CD4-positive, alpha-beta memory T cell (primary cell): Measurements from ENCODE around the gene RABGAP1L. TPM values are rescaled to one million over a fixed set of nuclear protein-coding genes. Genes with fewer than 3 reads are reported as not detected.
A peak's percentile ranks its signal among the peaks of the same experiment; 100 is the strongest.
"Not testable (repeated sequence)": the region's sequence is repeated elsewhere in the genome, so short reads cannot be mapped to it uniquely, and the experiment has no call there.

Experiments used
- CTCF ChIA-PET: fragments of 350-600 bp; sonication (Branson Sonifier 250); formaldehyde crosslinking; loops from one replicate; lab custom pipeline; 2021; ENCODE audit warnings: inconsistent platforms; ENCODE audit not compliant: partially characterized antibody; lab: Charles Lee
- POLR2A ChIA-PET: fragments of 350-600 bp; sonication (Branson Sonifier 250); formaldehyde crosslinking; loops from one replicate; lab custom pipeline; 2021; ENCODE audit not compliant: partially characterized antibody; lab: Charles Lee
- DNase-seq, 5 donors: peaks; one replicate each; pipeline versions ENCODE4 v3.0.0 to v3.0.0-alpha.2; 2020 to 2022; ENCODE audit warnings: mixed read lengths in 1 of 5
- H3K27ac ChIP-seq: one replicate; pipeline ENCODE4 v1.7.0; 2013; ENCODE audit warnings: low read depth, low read length
- H3K27me3 ChIP-seq: 2 replicates; pipeline ENCODE4 v1.7.0; 2013; ENCODE audit warnings: mild to moderate bottlenecking, low read length, moderate library complexity; ENCODE audit not compliant: insufficient read depth
- H3K36me3 ChIP-seq: 2 replicates; pipeline ENCODE4 v1.7.0; 2013; ENCODE audit warnings: mild to moderate bottlenecking, low read length, moderate library complexity; ENCODE audit not compliant: insufficient read depth
- H3K4me1 ChIP-seq: 2 replicates; pipeline ENCODE4 v1.7.0; 2013; ENCODE audit warnings: mild to moderate bottlenecking, low read length, moderate library complexity; ENCODE audit not compliant: insufficient read depth
- H3K4me3 ChIP-seq, 2 donors: one replicate each; pipeline ENCODE4 v1.7.0; 2013; ENCODE audit warnings: low read length in 2 of 2, mild to moderate bottlenecking in 1 of 2
- H3K9me3 ChIP-seq, 2 donors: one replicate each; pipeline ENCODE4 v1.7.0; 2013; ENCODE audit warnings: low read length in 2 of 2, control low read depth in 1 of 2; ENCODE audit not compliant: control insufficient read depth in 1 of 2
- H3K27ac Mint-ChIP-seq, 7 donors: one replicate each; pipeline ENCODE4 v1.8.0; 2020 to 2021; ENCODE audit warnings: mixed read lengths in 7 of 7, mild to moderate bottlenecking in 6 of 7, inconsistent platforms in 3 of 7, moderate library complexity in 3 of 7
- H3K27me3 Mint-ChIP-seq, 2 donors: one replicate each; pipeline ENCODE4 v1.8.0; 2020 to 2021; ENCODE audit warnings: mixed read lengths in 2 of 2
- H3K36me3 Mint-ChIP-seq, 2 donors: one replicate each; pipeline ENCODE4 v1.8.0; 2020 to 2021; ENCODE audit warnings: mixed read lengths in 2 of 2, inconsistent platforms in 1 of 2, mild to moderate bottlenecking in 1 of 2
- H3K4me1 Mint-ChIP-seq, 4 donors: one replicate each; pipeline ENCODE4 v1.8.0; 2020 to 2021; ENCODE audit warnings: mixed read lengths in 4 of 4, mild to moderate bottlenecking in 1 of 4
- H3K4me3 Mint-ChIP-seq, 8 donors: one replicate each; pipeline ENCODE4 v1.8.0; 2020 to 2021; ENCODE audit warnings: mixed read lengths in 8 of 8, mild to moderate bottlenecking in 7 of 8, moderate library complexity in 6 of 8, inconsistent platforms in 3 of 8
- H3K9me3 Mint-ChIP-seq, 8 donors: one replicate each; pipeline ENCODE4 v1.8.0; 2020 to 2021; ENCODE audit warnings: mixed read lengths in 8 of 8, mild to moderate bottlenecking in 5 of 8, inconsistent platforms in 3 of 8, moderate library complexity in 1 of 8
- intact Hi-C: fragments of 100-400 bp; cut with micrococcal nuclease; formaldehyde crosslinking; loops from one replicate; pipeline ENCODE4 v1.15.1; 2023
- polyA plus RNA-seq, 2 donors: library from polyadenylated mRNA; unstranded; fragments of 300-500 nt; fragmentation: Illumina TruSeq; gene quantifications; one replicate each; pipeline ENCODE4 v1.2.3, GENCODE V29; 2021
- total RNA-seq, 2 experiments: library from RNA; stranded (reverse); gene quantifications; one replicate each; pipeline ENCODE4 v1.2.3, GENCODE V29; 2021

Gene RABGAP1L
- total and polyA plus RNA-seq, 4 experiments from 2014 or later: 75.7 to 114 (median 96.8) TPM

DNA sequence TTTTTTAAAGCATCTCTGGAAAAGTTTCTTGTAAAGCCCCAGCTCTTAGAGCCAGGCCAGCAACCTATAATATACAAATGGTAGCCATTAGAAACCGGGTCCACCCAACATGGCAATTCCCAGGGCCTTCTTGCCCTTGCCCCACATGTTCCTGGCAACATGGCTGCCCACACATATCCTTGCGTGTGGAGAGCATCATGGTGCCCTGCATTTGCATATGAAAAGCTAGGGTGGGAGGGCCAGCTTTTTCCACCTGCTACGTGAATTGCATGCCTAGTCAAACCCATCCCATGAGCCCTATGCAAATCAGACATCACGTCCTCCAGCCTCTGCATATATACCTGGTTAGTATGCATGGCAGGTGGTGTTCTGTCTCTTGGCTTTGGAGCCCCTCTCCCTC, 88.2 kb downstream of the RABGAP1L start:
- Histone ChIP-seq H3K4me1 (no peaks in the 10 kb centered on the region), H3K9me3 (no peaks in the 10 kb centered on the region), H3K27me3 (no peaks in the 10 kb centered on the region), H3K27ac (no peak overlapping the region), H3K36me3 (peaks cover 14% of the 10 kb centered on the region), H3K4me3 (no peak overlapping the region)
- ChIA-PET CTCF (no interaction called here), POLR2A (interaction anchor here (0.6 kb wide), 1 partner anchor 710 kb away, joined by 3 read pairs; no protein-coding TSS in a partner anchor)
- intact Hi-C loops: no loop called here
- no peak overlapping the region for H3K4me3 Mint-ChIP-seq
- H3K4me1 Mint-ChIP-seq: no peaks in the 10 kb centered on the region
- H3K36me3 Mint-ChIP-seq: peaks cover 25 to 32% of the 10 kb centered on the region in 2 donors
- H3K27me3 Mint-ChIP-seq: no peaks in the 10 kb centered on the region
- H3K9me3 Mint-ChIP-seq: no peaks in the 10 kb centered on the region
- no peak overlapping the region for H3K27ac Mint-ChIP-seq
- DNase-seq: no peak

DNA sequence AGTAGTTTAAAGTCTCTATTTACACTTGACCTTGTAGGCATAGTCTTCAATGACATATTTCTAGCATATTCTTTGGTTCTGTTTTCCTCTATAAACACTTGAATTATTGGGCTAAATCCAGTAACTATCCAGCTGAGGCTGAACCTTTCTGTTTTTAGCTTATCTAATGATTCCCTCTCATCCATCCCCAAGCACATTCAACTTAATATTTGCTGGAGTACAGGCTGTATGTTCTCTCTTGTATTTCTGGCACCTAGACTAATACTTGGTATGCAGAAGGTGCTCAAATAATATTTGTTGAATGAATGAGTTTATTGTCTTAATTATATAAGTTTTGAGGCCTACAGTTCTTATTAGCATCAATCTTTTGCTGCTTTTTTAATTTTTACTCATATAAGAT, 88.7 kb downstream of the RABGAP1L start:
- DNase-seq: no peak
- Histone ChIP-seq H3K4me3 (no peak overlapping the region), H3K4me1 (no peaks in the 10 kb centered on the region), H3K27me3 (no peaks in the 10 kb centered on the region), H3K27ac (no peak overlapping the region), H3K9me3 (no peaks in the 10 kb centered on the region), H3K36me3 (peaks cover 14% of the 10 kb centered on the region)
- no peak overlapping the region for H3K4me3 Mint-ChIP-seq
- ChIA-PET CTCF (no interaction called here), POLR2A (no interaction called here)
- no peaks in the 10 kb centered on the region for H3K9me3 Mint-ChIP-seq
- H3K27ac Mint-ChIP-seq: peak overlapping the region in 1 of 7 donors; percentile 13
- H3K36me3 Mint-ChIP-seq: peaks cover 23 to 26% of the 10 kb centered on the region in 2 donors
- no peaks in the 10 kb centered on the region for H3K27me3 Mint-ChIP-seq
- intact Hi-C loops: no loop called here
- no peaks in the 10 kb centered on the region for H3K4me1 Mint-ChIP-seq

DNA sequence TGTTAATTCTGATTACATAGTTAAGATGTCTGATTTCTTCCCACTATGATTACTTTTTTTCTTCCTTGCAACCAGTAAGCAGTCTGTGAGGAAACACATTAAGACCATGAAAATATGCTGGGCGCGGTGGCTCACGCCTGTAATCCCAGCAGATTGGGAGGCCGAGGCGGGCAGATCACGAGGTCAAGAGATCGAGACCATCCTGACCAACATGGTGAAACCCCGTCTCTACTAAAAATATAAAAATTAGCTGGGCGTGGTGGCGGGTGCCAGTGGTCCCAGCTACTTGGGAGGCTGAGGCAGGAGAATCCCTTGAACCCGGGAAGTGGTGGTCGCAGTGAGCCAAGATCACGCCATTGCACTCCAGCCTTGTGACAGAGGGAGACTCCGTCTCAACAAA, 97.1 kb downstream of the RABGAP1L start:
- H3K27me3 ChIP-seq, H3K36me3 ChIP-seq, H3K9me3 ChIP-seq, H3K4me1 ChIP-seq, DNase-seq, POLR2A ChIA-PET, H3K27ac ChIP-seq, H3K4me3 Mint-ChIP-seq, H3K9me3 Mint-ChIP-seq, H3K4me1 Mint-ChIP-seq, H3K27me3 Mint-ChIP-seq, H3K4me3 ChIP-seq: not testable (repeated sequence)
- Mint-ChIP-seq H3K27ac (peak overlapping the region in 1 of 7 donors; percentile 56), H3K36me3 (peaks cover 32 to 34% of the 10 kb centered on the region in 2 donors)
- intact Hi-C loops: loop anchor here (5.0 kb wide), 2 partner anchors 471 to 741 kb away; partner anchors contain the start of gene CACYBP
- CTCF ChIA-PET: interaction anchor here (1.1 kb wide), 1 partner anchor 489 kb away, joined by 3 read pairs; no protein-coding TSS in a partner anchor

DNA sequence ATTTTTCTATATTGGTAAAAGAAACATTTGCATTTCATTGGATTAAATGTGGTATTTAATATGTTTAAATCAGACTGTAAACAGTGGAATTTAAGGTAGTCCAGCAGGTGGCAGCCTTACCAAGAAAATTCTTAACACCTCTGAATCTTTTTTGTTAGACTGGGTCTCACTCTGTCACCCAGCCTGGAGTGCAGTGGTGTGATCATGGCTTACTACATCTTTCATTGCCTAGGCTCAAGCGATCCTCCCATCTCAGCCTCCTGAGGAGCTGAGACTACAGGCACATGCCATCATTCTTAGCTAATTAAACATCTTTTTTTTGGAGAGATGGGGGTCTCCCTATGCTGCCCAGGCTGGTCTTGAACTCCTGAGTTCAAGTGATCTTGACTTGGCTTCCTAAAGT, 98.8 kb downstream of the RABGAP1L start:
- no peak overlapping the region for H3K4me3 ChIP-seq
- H3K36me3 ChIP-seq: no peaks in the 10 kb centered on the region
- Mint-ChIP-seq H3K9me3 (peaks cover 0 to 5% (median 0%) of the 10 kb centered on the region in 8 donors), H3K36me3 (peaks cover 28 to 31% of the 10 kb centered on the region in 2 donors), H3K4me3 (no peak overlapping the region), H3K27me3 (no peaks in the 10 kb centered on the region), H3K27ac (no peak overlapping the region), H3K4me1 (no peaks in the 10 kb centered on the region)
- DNase-seq: peak in 4 of 5 donors; percentile 29 to 39 (median 32)
- H3K27me3 ChIP-seq: no peaks in the 10 kb centered on the region
- CTCF ChIA-PET: interaction anchor here (1.0 to 1.6 kb wide), 7 partner anchors 11 to 1514 kb away, joined by 3 to 12 read pairs (median 3); no protein-coding TSS in a partner anchor
- POLR2A ChIA-PET: no interaction called here
- no peaks in the 10 kb centered on the region for H3K9me3 ChIP-seq
- H3K27ac ChIP-seq: no peak overlapping the region
- H3K4me1 ChIP-seq: no peaks in the 10 kb centered on the region
- intact Hi-C loops: loop anchor here (1.0 to 5.0 kb wide), 4 partner anchors 469 to 739 kb away; partner anchors contain the start of gene CACYBP

DNA sequence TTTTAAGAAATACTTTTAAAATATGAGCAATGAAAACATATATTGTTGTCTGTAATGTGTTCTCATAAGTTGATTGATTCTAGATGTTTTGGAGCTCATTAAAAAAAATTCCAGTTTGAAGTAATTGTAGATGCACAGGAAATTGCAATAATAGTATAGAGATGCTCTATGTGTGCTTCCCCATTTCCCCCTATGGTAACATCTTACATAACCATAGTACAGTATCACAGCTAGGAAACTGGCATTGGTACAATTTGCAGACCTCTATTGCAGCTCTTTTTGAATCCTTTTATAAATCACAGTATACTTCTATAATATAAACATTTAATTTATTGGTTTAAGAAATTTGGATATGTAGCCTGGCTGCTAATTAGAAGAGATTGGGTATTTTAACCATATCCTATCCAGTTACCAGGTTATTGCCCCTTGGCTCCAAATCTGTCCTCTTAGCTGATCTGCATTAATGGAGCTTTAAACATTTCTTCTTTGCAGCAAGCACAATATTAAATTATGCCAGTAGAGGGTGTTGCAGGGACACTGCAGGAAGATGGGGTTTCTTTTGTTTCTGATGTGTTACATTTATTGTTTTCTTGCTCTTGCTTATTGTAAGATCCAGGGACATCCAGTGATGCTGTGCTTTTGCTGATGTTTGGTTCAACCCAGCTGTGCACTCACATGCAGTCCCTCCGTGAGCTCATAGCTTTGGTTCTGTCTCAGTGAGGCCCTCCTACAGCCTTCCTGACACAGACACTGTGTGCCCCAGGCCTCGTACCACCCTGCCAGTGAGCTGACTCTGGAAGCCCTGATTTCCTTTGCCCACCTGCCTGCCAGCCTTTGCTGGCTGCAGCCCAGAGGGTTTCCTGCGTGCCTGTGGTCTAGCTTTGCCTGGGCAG, 103.3 kb downstream of the RABGAP1L start:
- CTCF ChIA-PET: interaction anchor here (0.6 to 2.5 kb wide), 14 partner anchors 9 to 485 kb away, joined by 3 to 30 read pairs (median 4); no protein-coding TSS in a partner anchor
- intact Hi-C loops: loop anchor here (1.0 kb wide), 1 partner anchor 482 kb away; no protein-coding TSS in a partner anchor
- DNase-seq: peak in 4 of 5 donors; percentile 15 to 24 (median 16)

DNA sequence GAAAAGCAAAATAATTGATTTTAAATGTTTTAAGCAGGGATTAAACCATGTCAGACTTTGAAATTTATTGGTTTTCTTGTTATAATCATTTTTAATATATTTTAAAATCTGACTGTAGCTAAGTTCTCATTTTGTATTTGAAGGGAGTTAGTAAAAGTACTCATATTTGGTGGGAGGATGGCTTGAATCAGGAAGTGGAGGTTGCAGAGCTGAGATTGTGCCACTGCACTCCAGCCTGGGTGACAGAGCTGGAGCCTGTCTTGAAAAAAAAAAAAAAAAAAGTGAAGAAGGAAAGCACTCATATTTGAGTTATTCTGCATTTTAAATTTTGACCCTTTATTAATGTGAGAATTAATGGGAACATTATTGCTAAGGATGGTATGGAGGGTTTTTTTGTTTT, 106.0 kb downstream of the RABGAP1L start:
- Histone ChIP-seq H3K27ac (no peak overlapping the region), H3K36me3 (no peaks in the 10 kb centered on the region), H3K4me3 (no peak overlapping the region), H3K9me3 (no peaks in the 10 kb centered on the region), H3K4me1 (no peaks in the 10 kb centered on the region), H3K27me3 (no peaks in the 10 kb centered on the region)
- H3K27me3 Mint-ChIP-seq: no peaks in the 10 kb centered on the region
- no peak for DNase-seq
- H3K4me1 Mint-ChIP-seq: no peaks in the 10 kb centered on the region
- H3K36me3 Mint-ChIP-seq: peaks cover 0 to 8% of the 10 kb centered on the region in 2 donors
- H3K27ac Mint-ChIP-seq: no peak overlapping the region
- H3K4me3 Mint-ChIP-seq: no peak overlapping the region
- ChIA-PET CTCF (no interaction called here), POLR2A (no interaction called here)
- no peaks in the 10 kb centered on the region for H3K9me3 Mint-ChIP-seq
- intact Hi-C loops: no loop called here

More for the DNA sequence above, 103.3 kb downstream of the RABGAP1L start:
- peaks cover 0 to 6% of the 10 kb centered on the region in 2 donors for H3K36me3 Mint-ChIP-seq
- Histone ChIP-seq H3K36me3 (no peaks in the 10 kb centered on the region), H3K27me3 (no peaks in the 10 kb centered on the region), H3K4me3 (no peak overlapping the region), H3K4me1 (no peaks in the 10 kb centered on the region), H3K9me3 (no peaks in the 10 kb centered on the region), H3K27ac (no peak overlapping the region)
- no peaks in the 10 kb centered on the region for H3K9me3 Mint-ChIP-seq
- H3K4me1 Mint-ChIP-seq: no peaks in the 10 kb centered on the region
- POLR2A ChIA-PET: no interaction called here
- peak overlapping the region in 1 of 7 donors; percentile 60 for H3K27ac Mint-ChIP-seq
- no peak overlapping the region for H3K4me3 Mint-ChIP-seq
- no peaks in the 10 kb centered on the region for H3K27me3 Mint-ChIP-seq

DNA sequence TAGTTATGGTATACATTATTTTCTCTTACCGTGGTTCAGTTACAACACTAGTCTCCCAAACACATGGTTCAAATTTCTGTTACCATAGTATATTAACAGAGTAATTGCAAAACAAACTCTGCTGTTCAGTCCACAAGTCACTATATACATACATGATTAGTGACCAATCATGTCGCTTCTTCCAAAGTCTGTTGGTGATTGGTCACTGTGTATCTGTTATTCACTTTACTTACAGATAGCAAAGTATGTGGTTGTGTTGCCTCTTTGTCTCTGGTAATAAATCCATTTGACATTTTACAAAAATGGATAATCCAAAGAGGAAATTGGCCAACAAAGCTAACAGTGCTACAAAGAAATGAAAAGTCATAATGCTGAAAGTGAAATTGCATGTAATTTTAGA, 107.2 kb downstream of the RABGAP1L start:
- Histone ChIP-seq H3K4me1 (no peaks in the 10 kb centered on the region), H3K36me3 (no peaks in the 10 kb centered on the region), H3K27ac (no peak overlapping the region), H3K27me3 (no peaks in the 10 kb centered on the region), H3K4me3 (no peak overlapping the region), H3K9me3 (no peaks in the 10 kb centered on the region)
- ChIA-PET POLR2A (no interaction called here), CTCF (no interaction called here)
- Mint-ChIP-seq H3K4me3 (no peak overlapping the region), H3K4me1 (no peaks in the 10 kb centered on the region), H3K27me3 (no peaks in the 10 kb centered on the region), H3K36me3 (peaks cover 0 to 8% of the 10 kb centered on the region in 2 donors), H3K9me3 (no peaks in the 10 kb centered on the region), H3K27ac (no peak overlapping the region)
- DNase-seq: no peak
- intact Hi-C loops: no loop called here
